NCI-H524 (cell line): ENCODE measurements around the gene FOXD4L4.
"Not testable (repeated sequence)": the region's sequence is repeated elsewhere in the genome, so short reads cannot be mapped to it uniquely, and the experiment has no call there.

Experiments used
- DNase-seq, 2 experiments: peaks; one replicate each; lab custom pipeline; 2025; lab: John Stamatoyannopoulos, UW

The FOXD4L4 gene

DNA sequence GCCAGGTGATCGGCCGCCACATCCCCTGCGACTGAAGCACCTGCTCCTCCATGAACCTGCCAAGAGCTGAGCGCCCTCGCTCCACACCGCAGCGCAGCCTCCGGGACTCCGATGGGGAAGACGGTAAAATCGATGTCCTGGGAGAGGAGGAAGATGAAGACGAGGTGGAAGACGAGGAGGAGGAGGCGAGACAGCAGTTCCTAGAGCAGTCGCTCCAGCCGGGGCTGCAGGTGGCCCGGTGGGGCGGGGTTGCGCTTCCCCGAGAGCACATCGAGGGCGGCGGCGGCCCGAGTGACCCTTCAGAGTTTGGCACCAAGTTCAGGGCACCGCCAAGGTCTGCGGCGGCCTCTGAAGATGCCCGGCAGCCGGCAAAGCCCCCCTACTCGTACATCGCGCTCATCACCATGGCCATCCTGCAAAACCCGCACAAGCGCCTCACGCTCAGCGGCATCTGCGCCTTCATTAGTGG, at the start of gene FOXD4L4:
Gene FOXD4L4, plus strand, starts transcription at position 51 of the 469 bp plus-strand sequence. Its CDS starts 0 bp downstream, at position 51.
- not testable (repeated sequence) for DNase-seq

DNA sequence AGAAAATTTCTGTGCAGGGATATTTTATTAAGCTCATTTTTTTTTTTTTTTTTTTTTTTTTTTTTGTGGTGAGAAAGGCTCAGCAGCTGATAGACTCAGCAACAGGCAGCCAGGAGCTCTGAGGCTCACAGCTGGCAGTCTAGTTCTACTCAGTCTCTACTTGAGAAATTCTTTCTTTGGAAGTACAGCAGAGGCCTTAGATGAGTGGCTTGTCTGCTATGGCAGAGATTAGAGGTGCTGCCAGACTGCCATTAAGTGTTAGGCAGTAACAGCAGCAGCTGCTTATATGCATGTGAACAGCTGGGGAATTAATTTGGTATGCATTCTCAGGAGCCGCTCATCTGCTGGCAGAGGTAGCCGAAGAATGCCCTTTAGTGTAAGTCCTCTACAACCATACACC, 33.4 kb upstream of the FOXD4L4 start:
- DNase-seq, result not testable (repeated sequence)

DNA sequence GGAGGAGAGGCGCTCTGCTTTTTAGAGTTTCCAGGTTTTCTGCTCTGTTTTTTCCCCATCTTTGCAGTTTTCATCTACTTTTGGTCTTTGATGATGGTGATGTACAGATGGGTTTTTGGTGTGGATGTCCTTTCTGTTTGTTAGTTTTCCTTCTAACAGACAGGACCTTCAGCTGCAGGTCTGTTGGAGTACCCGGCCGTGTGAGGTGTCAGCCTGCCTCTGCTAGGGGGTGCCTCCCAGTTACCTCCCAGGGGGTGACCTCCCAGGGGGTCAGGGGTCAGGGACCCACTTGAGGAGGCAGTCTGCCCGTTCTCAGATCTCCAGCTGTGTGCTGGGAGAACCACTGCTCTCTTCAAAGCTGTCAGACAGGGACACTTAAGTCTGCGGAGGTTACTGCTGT, 22.5 kb upstream of the FOXD4L4 start:
- DNase-seq, result not testable (repeated sequence)

DNA sequence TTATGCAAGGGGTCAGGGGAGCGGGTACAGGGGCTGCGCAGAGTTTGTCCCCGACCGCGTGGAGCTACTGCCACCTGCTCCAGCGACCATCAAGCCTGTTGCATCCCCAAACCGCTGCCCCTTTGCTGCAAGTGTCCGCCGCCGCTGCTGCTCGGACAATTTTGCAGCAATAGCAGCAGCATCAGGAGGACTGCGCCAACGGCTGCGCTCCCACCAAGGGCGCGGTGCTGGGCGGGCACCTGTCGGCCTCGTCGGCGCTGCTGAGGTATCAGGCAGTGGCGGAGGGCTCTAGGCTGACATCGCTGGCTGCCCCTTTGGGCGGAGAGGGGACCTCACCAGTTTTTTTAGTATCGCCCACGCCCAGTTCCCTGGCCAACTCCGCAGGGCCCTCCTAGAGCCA, 1.2 kb downstream of the FOXD4L4 start:
- not testable (repeated sequence) for DNase-seq
